H1 (cell line): ENCODE data around the gene DDX51. TPM values are rescaled to one million over a fixed set of nuclear protein-coding genes. Genes with fewer than 3 reads are reported as not detected.

Experiments used
- RBBP5 ChIP-seq: IDR thresholded peaks from 2 replicates; pipeline ENCODE4 v1.7.1; 2012; ENCODE audit warnings: low read depth, mild to moderate bottlenecking, inconsistent platforms, low read length, moderate library complexity, borderline replicate concordance
- TBP ChIP-seq: IDR thresholded peaks from 2 replicates; pipeline ENCODE4 v1.6.1; 2011; ENCODE audit warnings: low read depth, low read length, improper control_type of control experiment
- polyA plus RNA-seq, 7 experiments: library from polyadenylated mRNA; depleted of rRNA in 3 of 7; stranded (reverse) in 5 of 7; unstranded in 2 of 7; fragments of >200 nt in 5 of 7; fragments of 200-250 nt in 2 of 7; gene quantifications; 1 replicate in 5 of 7; 2 replicates in 1 of 7; 4 replicates in 1 of 7; pipeline versions ENCODE4 v1.2.1 to v1.2.3, GENCODE V29; 2011 to 2013; ENCODE audit warnings: missing spikeins in 2 of 7, mixed read lengths in 2 of 7
- total RNA-seq: library from RNA; stranded (reverse); fragmentation: NEBNext Ultra II Directional; extraction: Animal tissue kit (Norgen Biotek cat#: 25700); gene quantifications from 2 replicates; pipeline ENCODE4 v1.2.1, GENCODE V29; 2021
- TF ChIP-seq, protein P1 (sequence below): IDR thresholded peaks from 2 replicates; pipeline ENCODE4 v1.6.1; 2011; ENCODE audit warnings: low read length, improper control_type of control experiment

DDX51 gene
- total and polyA plus RNA-seq, 2 of the 8 experiments (the other 6 are each of a cell fraction or from before 2014, with no cell fraction given): 11.2 to 24.4 TPM

GRCh38 chr12:132189378-132190011 lies 45.4 kb upstream of the DDX51 start (continued):
- 0 out of 2 replicates have a peak, but pooled peaks have one; percentile 33 for TF ChIP-seq RBBP5
- TF ChIP-seq, protein P1, sequence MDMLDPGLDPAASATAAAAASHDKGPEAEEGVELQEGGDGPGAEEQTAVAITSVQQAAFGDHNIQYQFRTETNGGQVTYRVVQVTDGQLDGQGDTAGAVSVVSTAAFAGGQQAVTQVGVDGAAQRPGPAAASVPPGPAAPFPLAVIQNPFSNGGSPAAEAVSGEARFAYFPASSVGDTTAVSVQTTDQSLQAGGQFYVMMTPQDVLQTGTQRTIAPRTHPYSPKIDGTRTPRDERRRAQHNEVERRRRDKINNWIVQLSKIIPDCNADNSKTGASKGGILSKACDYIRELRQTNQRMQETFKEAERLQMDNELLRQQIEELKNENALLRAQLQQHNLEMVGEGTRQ: no peak
- no peak for TF ChIP-seq TBP
